ENCODE measurements around the gene CTU2. TPM values are rescaled to one million over a fixed set of nuclear protein-coding genes. Genes with fewer than 3 reads are reported as not detected.

CTU2 gene
- total RNA-seq, 1 experiment from 2014 or later, result 54.9 TPM

- H3K4me3 ChIP-seq (ENCODE audit: low read depth, low read length), result no peak overlapping the region
These were observed 53.1 kb downstream of the CTU2 start for GRCh38 chr16:88759245-88759975.

GRCh38 chr16:88759976-88760350 lies 53.7 kb downstream of the CTU2 start:
- DNase-seq, result no peak
- Histone ChIP-seq H3K36me3 (ENCODE audit: control insufficient read depth, insufficient read depth, low read length) (no peaks in the 10 kb centered on the region), H3K4me1 (peaks cover 32% of the 10 kb centered on the region), H3K4me3 (ENCODE audit: low read depth, low read length) (no peak overlapping the region), H3K27me3 (replicated peaks; ENCODE audit: control insufficient read depth, insufficient read depth, low read length) (no peaks in the 10 kb centered on the region), H3K9me3 (no peaks in the 10 kb centered on the region)
- ChIA-PET CTCF (interaction anchor here (4.7 kb wide), 1 partner anchor 23 kb away, joined by 30 read pairs; no protein-coding TSS in a partner anchor), POLR2A (no interaction called here)
- peak overlapping the region; percentile 42 for H3K27ac Mint-ChIP-seq (ENCODE audit: unreplicated experiment)
- H3K4me1 Mint-ChIP-seq (ENCODE audit: low read depth, unreplicated experiment), result peaks cover 11% of the 10 kb centered on the region
- H3K36me3 Mint-ChIP-seq (ENCODE audit: insufficient read depth, unreplicated experiment), result peaks cover 45% of the 10 kb centered on the region
- H3K9me3 Mint-ChIP-seq (ENCODE audit: unreplicated experiment), result no peaks in the 10 kb centered on the region
- H3K4me3 Mint-ChIP-seq (ENCODE audit: unreplicated experiment), result no peak overlapping the region
- H3K27me3 Mint-ChIP-seq (ENCODE audit: insufficient read depth, unreplicated experiment), result no peaks in the 10 kb centered on the region
- TF ChIP-seq CTCF (IDR thresholded peaks at IDR 0.05; ENCODE audit: insufficient read depth in 1 of 2, low read depth in 1 of 2, low read length in 1 of 2, severe bottlenecking in 1 of 2, unreplicated experiment in 1 of 2), result no peak
- intact Hi-C loops (cut with micrococcal nuclease; ENCODE audit: unreplicated experiment), result no loop called here
- BruUV-seq (replicated peaks), result no TSS peak

More at GRCh38 chr16:88759245-88759975, 53.1 kb downstream of the CTU2 start:
- no TSS peak for BruUV-seq (replicated peaks)
- Mint-ChIP-seq H3K36me3 (ENCODE audit: insufficient read depth, unreplicated experiment) (peaks cover 40% of the 10 kb centered on the region), H3K27me3 (ENCODE audit: insufficient read depth, unreplicated experiment) (no peaks in the 10 kb centered on the region), H3K27ac (ENCODE audit: unreplicated experiment) (peak overlapping the region; percentile 42), H3K9me3 (ENCODE audit: unreplicated experiment) (no peaks in the 10 kb centered on the region), H3K4me1 (ENCODE audit: low read depth, unreplicated experiment) (peaks cover 11% of the 10 kb centered on the region), H3K4me3 (ENCODE audit: unreplicated experiment) (no peak overlapping the region)
- H3K9me3 ChIP-seq, result no peaks in the 10 kb centered on the region
- no peaks in the 10 kb centered on the region for H3K27me3 ChIP-seq (replicated peaks; ENCODE audit: control insufficient read depth, insufficient read depth, low read length)
- TF ChIP-seq CTCF (IDR thresholded peaks at IDR 0.05; ENCODE audit: insufficient read depth in 1 of 2, low read depth in 1 of 2, low read length in 1 of 2, severe bottlenecking in 1 of 2, unreplicated experiment in 1 of 2), result no peak
- no peak for DNase-seq
- intact Hi-C loops (cut with micrococcal nuclease; ENCODE audit: unreplicated experiment), result no loop called here
- H3K4me1 ChIP-seq, result peaks cover 26% of the 10 kb centered on the region
- ChIA-PET CTCF (interaction anchor here (4.7 kb wide), 1 partner anchor 23 kb away, joined by 30 read pairs; no protein-coding TSS in a partner anchor), POLR2A (no interaction called here)
- H3K36me3 ChIP-seq (ENCODE audit: control insufficient read depth, insufficient read depth, low read length), result no peaks in the 10 kb centered on the region

- no peaks in the 10 kb centered on the region for H3K9me3 ChIP-seq
- no peak for TF ChIP-seq CTCF (IDR thresholded peaks at IDR 0.05; ENCODE audit: insufficient read depth in 1 of 2, low read depth in 1 of 2, low read length in 1 of 2, severe bottlenecking in 1 of 2, unreplicated experiment in 1 of 2)
- no peak overlapping the region for H3K4me3 Mint-ChIP-seq (ENCODE audit: unreplicated experiment)
- H3K4me3 ChIP-seq (ENCODE audit: low read depth, low read length), result no peak overlapping the region
- H3K4me1 ChIP-seq, result peaks cover 38% of the 10 kb centered on the region
- H3K27ac Mint-ChIP-seq (ENCODE audit: unreplicated experiment), result no peak overlapping the region
- no TSS peak for BruUV-seq (replicated peaks)
- H3K36me3 Mint-ChIP-seq (ENCODE audit: insufficient read depth, unreplicated experiment), result peaks cover 50% of the 10 kb centered on the region
- CTCF ChIA-PET, result interaction anchor here (4.7 kb wide), 1 partner anchor 24 kb away, joined by 30 read pairs; no protein-coding TSS in a partner anchor
- no peak for DNase-seq
- no peaks in the 10 kb centered on the region for H3K27me3 Mint-ChIP-seq (ENCODE audit: insufficient read depth, unreplicated experiment)
- intact Hi-C loops (cut with micrococcal nuclease; ENCODE audit: unreplicated experiment), result no loop called here
- no peaks in the 10 kb centered on the region for H3K9me3 Mint-ChIP-seq (ENCODE audit: unreplicated experiment)
- POLR2A ChIA-PET, result interaction anchor here (0.5 kb wide), 1 partner anchor 9 kb away, joined by 3 read pairs; no protein-coding TSS in a partner anchor
- H3K36me3 ChIP-seq (ENCODE audit: control insufficient read depth, insufficient read depth, low read length), result no peaks in the 10 kb centered on the region
- H3K27me3 ChIP-seq (replicated peaks; ENCODE audit: control insufficient read depth, insufficient read depth, low read length), result no peaks in the 10 kb centered on the region
- H3K4me1 Mint-ChIP-seq (ENCODE audit: low read depth, unreplicated experiment), result peaks cover 11% of the 10 kb centered on the region
These were observed 54.3 kb downstream of the CTU2 start for GRCh38 chr16:88760424-88761142.
